8988T (cell line): ENCODE data around the gene FBXO27.
A peak's percentile ranks its signal among the peaks of the same experiment; 100 is the strongest.
"Not testable (repeated sequence)": the region's sequence is repeated elsewhere in the genome, so short reads cannot be mapped to it uniquely, and the experiment has no call there.

Experiments used
- DNase-seq: peaks from one replicate; pipeline ENCODE4 v3.0.0; 2011

FBXO27 gene

GRCh38 chr19:39032063-39032918, at the start of gene FBXO27:
Gene FBXO27, minus strand, starts transcription at chr19:39032549. Its CDS starts 322 bp downstream, at chr19:39032227.
- peak; percentile 87 for DNase-seq

GRCh38 chr19:39080431-39080830, 48.1 kb upstream of the FBXO27 start:
- no peak for DNase-seq

- peak; percentile 86 for DNase-seq
Observed at GRCh38 chr19:39078436-39079200, 46.3 kb upstream of the FBXO27 start.

- DNase-seq: no peak
Observed at GRCh38 chr19:39077323-39077722, 45.0 kb upstream of the FBXO27 start.

GRCh38 chr19:39074942-39075341, 42.6 kb upstream of the FBXO27 start:
- no peak for DNase-seq

GRCh38 chr19:39074205-39074692, 41.9 kb upstream of the FBXO27 start:
- no peak for DNase-seq

GRCh38 chr19:39070888-39071287, 38.5 kb upstream of the FBXO27 start:
- no peak for DNase-seq

GRCh38 chr19:39068259-39068658, 35.9 kb upstream of the FBXO27 start:
- DNase-seq: not testable (repeated sequence)

- no peak for DNase-seq
Observed at GRCh38 chr19:39067104-39067503, 34.8 kb upstream of the FBXO27 start.

GRCh38 chr19:39065928-39066327, 33.6 kb upstream of the FBXO27 start:
- no peak for DNase-seq

- no peak for DNase-seq
Observed at GRCh38 chr19:39064405-39064804, 32.1 kb upstream of the FBXO27 start.

- no peak for DNase-seq
Observed at GRCh38 chr19:39060171-39060570, 27.8 kb upstream of the FBXO27 start.

GRCh38 chr19:39059302-39059701, 27.0 kb upstream of the FBXO27 start:
- no peak for DNase-seq

GRCh38 chr19:39057615-39058014, 25.3 kb upstream of the FBXO27 start:
- DNase-seq: no peak

GRCh38 chr19:39054091-39054470, 21.7 kb upstream of the FBXO27 start:
- DNase-seq: no peak

GRCh38 chr19:39053276-39054090, 21.1 kb upstream of the FBXO27 start:
- DNase-seq: no peak

- DNase-seq: no peak
Observed at GRCh38 chr19:39052846-39053245, 20.5 kb upstream of the FBXO27 start.

- DNase-seq: peak; percentile 84
Observed at GRCh38 chr19:39052243-39052746, 19.9 kb upstream of the FBXO27 start.

GRCh38 chr19:39047073-39047472, 14.7 kb upstream of the FBXO27 start:
- no peak for DNase-seq

GRCh38 chr19:39046037-39046821, 13.9 kb upstream of the FBXO27 start:
- DNase-seq: no peak

GRCh38 chr19:39045506-39045905, 13.2 kb upstream of the FBXO27 start:
- DNase-seq: no peak

GRCh38 chr19:39038098-39038497, 5.7 kb upstream of the FBXO27 start:
- DNase-seq: peak; percentile 98
